NOMO-1 treated with DMSO at 0.1 percent for 48 hours (cell line): ENCODE measurements around the gene ATP8B3.
A peak's percentile ranks its signal among the peaks of the same experiment; 100 is the strongest.

ENCODE experiments used
- DNase-seq: peaks from one replicate; lab custom pipeline; 2025; ENCODE audit not compliant: unreplicated experiment; lab: John Stamatoyannopoulos, UW

ATP8B3 gene

GRCh38 chr19:1758959-1759903 lies 52.8 kb downstream of the ATP8B3 start:
- DNase-seq, result no peak

- no peak for DNase-seq
These were observed 53.9 kb downstream of the ATP8B3 start for GRCh38 chr19:1758231-1758577.

- no peak for DNase-seq
These were observed 54.4 kb downstream of the ATP8B3 start for GRCh38 chr19:1757468-1758230.

GRCh38 chr19:1756705-1757465 lies 55.2 kb downstream of the ATP8B3 start:
- DNase-seq, result no peak

GRCh38 chr19:1756264-1756663 lies 55.8 kb downstream of the ATP8B3 start:
- DNase-seq, result no peak

GRCh38 chr19:1755467-1756171 lies 56.5 kb downstream of the ATP8B3 start:
- no peak for DNase-seq

GRCh38 chr19:1754636-1755466 lies 57.2 kb downstream of the ATP8B3 start:
- DNase-seq, result no peak

GRCh38 chr19:1754018-1754635 lies 57.9 kb downstream of the ATP8B3 start:
- DNase-seq, result no peak

GRCh38 chr19:1752757-1753728 lies 59.0 kb downstream of the ATP8B3 start, which contains the start of gene ONECUT3:
Gene ONECUT3 (plus strand): TSS chr19:1753506. CDS start chr19:1753663, 157 bp downstream.
- DNase-seq, result no peak

- peak; percentile 24 for DNase-seq
These were observed 59.9 kb downstream of the ATP8B3 start for GRCh38 chr19:1752009-1752756.

GRCh38 chr19:1751367-1752008 lies 60.6 kb downstream of the ATP8B3 start:
- DNase-seq, result no peak

GRCh38 chr19:1750343-1751021 lies 61.6 kb downstream of the ATP8B3 start:
- DNase-seq, result no peak

- DNase-seq, result no peak
These were observed 62.4 kb downstream of the ATP8B3 start for GRCh38 chr19:1749373-1750342.

GRCh38 chr19:1748873-1749341 lies 63.2 kb downstream of the ATP8B3 start:
- no peak for DNase-seq
